ENCODE data around the gene STT3B. TPM values are rescaled to one million over a fixed set of nuclear protein-coding genes. Genes with fewer than 3 reads are reported as not detected.

Gene STT3B
- polyA plus RNA-seq, 1 donor (not counting 4 experiments of a cell fraction or from before 2014, with no cell fraction given), result 129 TPM

DNA sequence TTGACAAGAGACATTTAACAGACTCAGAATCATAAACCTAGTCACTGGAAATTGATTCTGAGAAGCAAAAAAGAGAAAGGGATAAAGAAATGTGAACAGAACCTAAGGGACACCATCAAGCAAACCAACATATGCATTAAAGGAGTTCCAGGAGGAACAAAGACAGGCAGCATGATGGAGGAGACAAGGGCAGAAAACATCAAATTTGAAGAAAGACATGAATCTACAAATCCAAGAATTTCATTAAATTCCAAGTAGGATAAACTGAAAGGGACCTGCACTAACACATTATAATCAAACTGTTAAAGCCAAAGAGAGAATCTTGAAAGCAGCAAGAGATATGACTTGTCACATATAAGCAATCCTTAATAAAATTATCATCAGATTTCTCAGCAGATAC, 122.3 kb downstream of the STT3B start:
- no peaks in the 10 kb centered on the region for H3K4me1 ChIP-seq (ENCODE audit: control insufficient read depth, extremely low read depth, insufficient read depth, low read length)
- TF ChIP-seq EZH2 (IDR thresholded peaks at IDR 0.05; ENCODE audit: low read length) (no peak), CTCF (optimal IDR thresholded peaks at IDR 0.05 in 1 of 3, IDR thresholded peaks at IDR 0.05 in 1 of 3, conservative IDR thresholded peaks at IDR 0.05 in 1 of 3; ENCODE audit: extremely low read depth in 1 of 3, insufficient read depth in 2 of 3, low read length in 3 of 3) (no peak)
- H3K9ac ChIP-seq (ENCODE audit: control insufficient read depth, extremely low read depth, insufficient read depth, low read length), result no peak overlapping the region
- dilution Hi-C loops (cut with MboI; ENCODE audit: extremely low pct_ligation_motif_present, low sequenced_read_pairs), result no loop called here
- H3K27ac ChIP-seq (ENCODE audit: control insufficient read depth, insufficient read depth, low read length), result no peak overlapping the region
- DNase-seq (ENCODE audit: low read depth, low spot score) (no peak), FAIRE-seq (no peak)
- H3K36me3 ChIP-seq (ENCODE audit: control insufficient read depth in 2 of 2, extremely low read depth in 1 of 2, insufficient read depth in 2 of 2, low read length in 2 of 2), result peaks cover under 1 to 6% of the 10 kb centered on the region in 2 experiments
- no peak overlapping the region for H3K4me2 ChIP-seq (ENCODE audit: control insufficient read depth, extremely low read depth, insufficient read depth, low read depth, low read length)
- H3K79me2 ChIP-seq (ENCODE audit: control insufficient read depth, insufficient read depth, low read length), result no peaks in the 10 kb centered on the region
- H3K4me3 ChIP-seq (ENCODE audit: control insufficient read depth in 2 of 3, extremely low read depth in 1 of 3, insufficient read depth in 2 of 3, low read depth in 1 of 3, low read length in 3 of 3), result no peak overlapping the region
- no peaks in the 10 kb centered on the region for H4K20me1 ChIP-seq (ENCODE audit: control insufficient read depth, extremely low read depth, insufficient read depth, low read length)
- no peaks in the 10 kb centered on the region for H3K27me3 ChIP-seq (ENCODE audit: control insufficient read depth, extremely low read depth, insufficient read depth, low read length)
- H3K9me3 ChIP-seq (ENCODE audit: control insufficient read depth, low read depth, low read length), result no peaks in the 10 kb centered on the region
- H3K9me1 ChIP-seq (ENCODE audit: control insufficient read depth, extremely low read depth, insufficient read depth, low read length), result no peaks in the 10 kb centered on the region
- H2AFZ ChIP-seq (ENCODE audit: control insufficient read depth, low read length), result no peak overlapping the region

DNA sequence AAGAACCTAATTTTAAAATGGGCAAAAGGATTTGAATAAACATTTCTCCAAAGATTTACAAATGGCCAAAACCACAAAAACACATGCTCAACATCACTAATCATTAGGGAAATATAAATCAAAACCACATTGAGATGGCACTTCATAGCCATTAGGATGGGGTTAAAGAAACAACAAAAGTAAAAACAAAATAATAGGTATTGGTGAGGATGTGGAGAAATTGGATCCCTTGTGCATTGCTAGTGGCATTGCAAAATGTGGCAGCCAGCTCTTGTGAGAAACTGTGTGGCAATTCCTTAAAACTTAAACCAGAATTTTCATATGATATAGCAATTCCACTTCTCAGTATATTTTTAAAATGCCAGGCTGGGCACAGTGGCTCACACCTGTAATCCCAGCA, 126.5 kb downstream of the STT3B start:
- Histone ChIP-seq H3K9me1 (ENCODE audit: control insufficient read depth, extremely low read depth, insufficient read depth, low read length) (no peaks in the 10 kb centered on the region), H3K4me2 (ENCODE audit: control insufficient read depth, extremely low read depth, insufficient read depth, low read depth, low read length) (no peak overlapping the region), H3K4me3 (ENCODE audit: control insufficient read depth in 2 of 3, extremely low read depth in 1 of 3, insufficient read depth in 2 of 3, low read depth in 1 of 3, low read length in 3 of 3) (no peak overlapping the region), H3K27ac (ENCODE audit: control insufficient read depth, insufficient read depth, low read length) (no peak overlapping the region), H4K20me1 (ENCODE audit: control insufficient read depth, extremely low read depth, insufficient read depth, low read length) (no peaks in the 10 kb centered on the region), H3K27me3 (ENCODE audit: control insufficient read depth, extremely low read depth, insufficient read depth, low read length) (no peaks in the 10 kb centered on the region), H3K36me3 (ENCODE audit: control insufficient read depth in 2 of 2, extremely low read depth in 1 of 2, insufficient read depth in 2 of 2, low read length in 2 of 2) (peaks cover 5 to 20% of the 10 kb centered on the region in 2 experiments), H3K79me2 (ENCODE audit: control insufficient read depth, insufficient read depth, low read length) (no peaks in the 10 kb centered on the region), H2AFZ (ENCODE audit: control insufficient read depth, low read length) (no peak overlapping the region), H3K4me1 (ENCODE audit: control insufficient read depth, extremely low read depth, insufficient read depth, low read length) (no peaks in the 10 kb centered on the region), H3K9ac (ENCODE audit: control insufficient read depth, extremely low read depth, insufficient read depth, low read length) (no peak overlapping the region), H3K9me3 (ENCODE audit: control insufficient read depth, low read depth, low read length) (no peaks in the 10 kb centered on the region)
- FAIRE-seq (no peak), DNase-seq (ENCODE audit: low read depth, low spot score) (no peak)
- no peak for TF ChIP-seq CTCF (optimal IDR thresholded peaks at IDR 0.05 in 1 of 3, IDR thresholded peaks at IDR 0.05 in 1 of 3, conservative IDR thresholded peaks at IDR 0.05 in 1 of 3; ENCODE audit: extremely low read depth in 1 of 3, insufficient read depth in 2 of 3, low read length in 3 of 3)
- TF ChIP-seq EZH2 (IDR thresholded peaks at IDR 0.05; ENCODE audit: low read length), result no peak
- dilution Hi-C loops (cut with MboI; ENCODE audit: extremely low pct_ligation_motif_present, low sequenced_read_pairs), result no loop called here

All from keratinocyte (primary cell).